HG03354 (cell line): ENCODE measurements around the gene AHCY.
"Not testable (repeated sequence)": the region's sequence is repeated elsewhere in the genome, so short reads cannot be mapped to it uniquely, and the experiment has no call there.

Source experiments
- ATAC-seq: cut with Tn5 transposase; IDR thresholded peaks from one replicate; pipeline ENCODE4 v1.9.1; 2021; ENCODE audit warnings: mild to moderate bottlenecking; ENCODE audit not compliant: unreplicated experiment, poor library complexity, severe bottlenecking

Gene AHCY

GRCh38 chr20:34302723-34303533 lies at the start of gene AHCY:
Gene AHCY (minus strand): TSS chr20:34303355. CDS start chr20:34303270, 85 bp downstream.
- peak; percentile 88 for ATAC-seq

- ATAC-seq: no peak
Measured at GRCh38 chr20:34350095-34350494, 46.9 kb upstream of the AHCY start.

GRCh38 chr20:34347571-34347970 lies 44.4 kb upstream of the AHCY start:
- no peak for ATAC-seq

GRCh38 chr20:34346533-34346865 lies 43.3 kb upstream of the AHCY start:
- ATAC-seq: not testable (repeated sequence)

GRCh38 chr20:34345839-34346532 lies 42.8 kb upstream of the AHCY start:
- ATAC-seq: not testable (repeated sequence)

GRCh38 chr20:34345402-34345736 lies 42.2 kb upstream of the AHCY start:
- ATAC-seq: no peak

GRCh38 chr20:34344238-34344637 lies 41.1 kb upstream of the AHCY start:
- no peak for ATAC-seq

- no peak for ATAC-seq
Measured at GRCh38 chr20:34343458-34344211, 40.5 kb upstream of the AHCY start.

- ATAC-seq: not testable (repeated sequence)
Measured at GRCh38 chr20:34341199-34341598, 38.0 kb upstream of the AHCY start.

- not testable (repeated sequence) for ATAC-seq
Measured at GRCh38 chr20:34340726-34341125, 37.6 kb upstream of the AHCY start.

GRCh38 chr20:34337982-34338726 lies 35.0 kb upstream of the AHCY start:
- ATAC-seq: no peak

GRCh38 chr20:34337544-34337943 lies 34.4 kb upstream of the AHCY start:
- no peak for ATAC-seq

GRCh38 chr20:34334654-34335407 lies 31.7 kb upstream of the AHCY start:
- no peak for ATAC-seq

GRCh38 chr20:34333786-34334185 lies 30.6 kb upstream of the AHCY start:
- no peak for ATAC-seq

GRCh38 chr20:34332262-34332920 lies 29.2 kb upstream of the AHCY start:
- ATAC-seq: no peak

- no peak for ATAC-seq
Measured at GRCh38 chr20:34331838-34332237, 28.7 kb upstream of the AHCY start.

GRCh38 chr20:34330861-34331544 lies 27.8 kb upstream of the AHCY start:
- not testable (repeated sequence) for ATAC-seq
